ENCODE results near the gene PPM1B.

GRCh38 chr2:44269831-44270230 is 101.2 kb downstream of the PPM1B start:
- TF ChIP-seq CTCF (IDR thresholded peaks at IDR 0.05) (no peak), POLR2A (IDR thresholded peaks at IDR 0.05) (no peak)

Measured in body of pancreas (tissue), 4 donors.